ENCODE data around the gene GSTM3. TPM values are rescaled to one million over a fixed set of nuclear protein-coding genes. Genes with fewer than 3 reads are reported as not detected.

The GSTM3 gene
- total RNA-seq, 1 donor from 2014 or later = 29.7 TPM

Other genes starting within 250 kb of the GSTM3 start
- 13.1 TPM for gene CYB561D1, start 246.9 kb downstream of the GSTM3 start, total RNA-seq
- gene AMIGO1, start 231.3 kb downstream of the GSTM3 start, total RNA-seq = 13.3 TPM
- not detected for gene GPR61, start 201.2 kb downstream of the GSTM3 start, total RNA-seq
- gene GNAI3, start 192.4 kb downstream of the GSTM3 start, total RNA-seq = 6.9 TPM
- gene GNAT2, start 121.4 kb downstream of the GSTM3 start, total RNA-seq = not detected
- gene AMPD2, start 121.2 kb downstream of the GSTM3 start, total RNA-seq = 56.9 TPM
- 17.2 TPM for gene GSTM4, start 84.9 kb downstream of the GSTM3 start, total RNA-seq
- 37.3 TPM for gene GSTM2, start 73.0 kb downstream of the GSTM3 start, total RNA-seq
- gene GSTM1, start 53.2 kb downstream of the GSTM3 start, total RNA-seq = not detected
- gene GSTM5, start 28.8 kb downstream of the GSTM3 start, total RNA-seq = 18.1 TPM
- gene EPS8L3, start 22.9 kb upstream of the GSTM3 start, total RNA-seq = not detected
- gene CSF1, start 169.8 kb upstream of the GSTM3 start, total RNA-seq = 79.8 TPM
- gene AHCYL1, start 243.7 kb upstream of the GSTM3 start, total RNA-seq = 91.7 TPM